HEK293 (cell line): ENCODE data around the gene TPPP3.

Experiments used
- EGR2 ChIP-seq: fragments of 450-650 bp; formaldehyde crosslinking; IDR thresholded peaks from 2 replicates; pipeline ENCODE4 v1.5.1; 2016; ENCODE audit warnings: low read depth, missing biosample characterization, missing genetic modification characterization
- GFI1B ChIP-seq: fragments of 450-650 bp; formaldehyde crosslinking; IDR thresholded peaks from 2 replicates; pipeline ENCODE4 v1.5.1; 2016; ENCODE audit warnings: missing biosample characterization, missing genetic modification characterization
- HOXC10 ChIP-seq: sonication (generic); formaldehyde crosslinking; IDR thresholded peaks from 2 replicates; pipeline ENCODE4 v1.8.1; 2023; ENCODE audit warnings: mild to moderate bottlenecking, missing genetic modification reagents
- MYNN ChIP-seq: fragments of 450-650 bp; formaldehyde crosslinking; IDR thresholded peaks from 2 replicates; pipeline ENCODE4 v1.5.1; 2016; ENCODE audit warnings: missing biosample characterization, missing genetic modification characterization, borderline replicate concordance
- SP7 ChIP-seq: fragments of 450-650 bp; formaldehyde crosslinking; IDR thresholded peaks from 2 replicates; pipeline ENCODE4 v1.5.1; 2016; ENCODE audit warnings: missing biosample characterization, missing genetic modification characterization
- WT1 ChIP-seq: fragments of 450-650 bp; formaldehyde crosslinking; IDR thresholded peaks from 2 replicates; pipeline ENCODE4 v1.5.1; 2016; ENCODE audit warnings: missing biosample characterization, missing genetic modification characterization
- ZEB2 ChIP-seq: fragments of 450-650 bp; formaldehyde crosslinking; IDR thresholded peaks from 2 replicates; pipeline ENCODE4 v1.5.1; 2016; ENCODE audit warnings: missing biosample characterization, missing genetic modification characterization
- ZFP3 ChIP-seq: fragments of 450-650 bp; formaldehyde crosslinking; IDR thresholded peaks from 2 replicates; pipeline ENCODE4 v1.5.1; 2016; ENCODE audit warnings: low read depth, missing biosample characterization, missing genetic modification characterization
- ZFP37 ChIP-seq: fragments of 450-650 bp; formaldehyde crosslinking; IDR thresholded peaks from 2 replicates; pipeline ENCODE4 v1.5.1; 2016; ENCODE audit warnings: missing biosample characterization, missing genetic modification characterization
- ZNF146 ChIP-seq: fragments of 450-650 bp; formaldehyde crosslinking; IDR thresholded peaks from 2 replicates; pipeline ENCODE4 v1.5.1; 2016; ENCODE audit warnings: missing biosample characterization, missing genetic modification characterization
- ZNF174 ChIP-seq: fragments of 450-650 bp; formaldehyde crosslinking; IDR thresholded peaks from 2 replicates; pipeline ENCODE4 v1.5.0; 2017; ENCODE audit warnings: missing biosample characterization, mild to moderate bottlenecking, missing genetic modification characterization
- ZNF19 ChIP-seq: fragments of 450-650 bp; formaldehyde crosslinking; IDR thresholded peaks from 2 replicates; pipeline ENCODE4; 2016; ENCODE audit warnings: missing biosample characterization, missing genetic modification characterization, low read depth
- ZNF23 ChIP-seq: fragments of 450-650 bp; formaldehyde crosslinking; IDR thresholded peaks from 2 replicates; pipeline ENCODE4 v1.5.1; 2016; ENCODE audit warnings: missing biosample characterization, missing genetic modification characterization, borderline replicate concordance
- ZNF239 ChIP-seq: fragments of 450-650 bp; formaldehyde crosslinking; IDR thresholded peaks from 2 replicates; pipeline ENCODE4 v1.5.1; 2016; ENCODE audit warnings: missing biosample characterization, missing genetic modification characterization
- ZNF248 ChIP-seq: fragments of 450-650 bp; formaldehyde crosslinking; IDR thresholded peaks from 2 replicates; pipeline ENCODE4 v1.5.1; 2017; ENCODE audit warnings: missing biosample characterization, missing genetic modification characterization
- ZNF324 ChIP-seq: fragments of 450-650 bp; formaldehyde crosslinking; IDR thresholded peaks from 2 replicates; pipeline ENCODE4 v1.5.1; 2016; ENCODE audit warnings: missing biosample characterization, missing genetic modification characterization
- ZNF354C ChIP-seq: fragments of 450-650 bp; formaldehyde crosslinking; IDR thresholded peaks from 2 replicates; pipeline ENCODE4 v1.5.1; 2016; ENCODE audit warnings: missing biosample characterization, missing genetic modification characterization, low read depth, borderline replicate concordance
- ZNF394 ChIP-seq: fragments of 450-650 bp; formaldehyde crosslinking; IDR thresholded peaks from 2 replicates; pipeline ENCODE4 v1.5.1; 2016; ENCODE audit warnings: missing biosample characterization, missing genetic modification characterization, mild to moderate bottlenecking, moderate library complexity, borderline replicate concordance
- ZNF473 ChIP-seq: fragments of 450-650 bp; formaldehyde crosslinking; IDR thresholded peaks from 2 replicates; pipeline ENCODE4 v1.5.1; 2017; ENCODE audit warnings: missing biosample characterization, missing genetic modification characterization
- ZNF48 ChIP-seq: fragments of 450-650 bp; formaldehyde crosslinking; IDR thresholded peaks from 2 replicates; pipeline ENCODE4 v1.5.1; 2016; ENCODE audit warnings: missing biosample characterization, missing genetic modification characterization
- ZNF571 ChIP-seq: fragments of 450-650 bp; formaldehyde crosslinking; IDR thresholded peaks from 2 replicates; pipeline ENCODE4 v1.5.0; 2017; ENCODE audit warnings: missing biosample characterization, missing genetic modification characterization
- ZNF624 ChIP-seq: fragments of 450-650 bp; formaldehyde crosslinking; IDR thresholded peaks from 2 replicates; pipeline ENCODE4 v1.5.1; 2017; ENCODE audit warnings: missing biosample characterization, missing genetic modification characterization
- ZNF629 ChIP-seq: fragments of 450-650 bp; formaldehyde crosslinking; IDR thresholded peaks from 2 replicates; pipeline ENCODE4 v1.5.1; 2017; ENCODE audit warnings: missing biosample characterization, missing genetic modification characterization
- ZNF664 ChIP-seq: fragments of 450-650 bp; formaldehyde crosslinking; IDR thresholded peaks from 2 replicates; pipeline ENCODE4 v1.5.1; 2016; ENCODE audit warnings: missing biosample characterization, missing genetic modification characterization
- ZNF747 ChIP-seq: fragments of 450-650 bp; formaldehyde crosslinking; IDR thresholded peaks from 2 replicates; pipeline ENCODE4 v1.5.1; 2016; ENCODE audit warnings: missing biosample characterization, missing genetic modification characterization
- ZNF768 ChIP-seq: fragments of 450-650 bp; formaldehyde crosslinking; IDR thresholded peaks from 2 replicates; pipeline ENCODE4 v1.5.1; 2018; ENCODE audit warnings: missing biosample characterization, mild to moderate bottlenecking, missing genetic modification characterization
- ZNF791 ChIP-seq: fragments of 450-650 bp; formaldehyde crosslinking; IDR thresholded peaks from 2 replicates; pipeline ENCODE4 v1.5.1; 2016; ENCODE audit warnings: missing biosample characterization, missing genetic modification characterization
- ZNF792 ChIP-seq: fragments of 450-650 bp; formaldehyde crosslinking; IDR thresholded peaks from 2 replicates; pipeline ENCODE4 v1.5.1; 2016; ENCODE audit warnings: missing biosample characterization, missing genetic modification characterization
- ZSCAN16 ChIP-seq: fragments of 450-650 bp; formaldehyde crosslinking; IDR thresholded peaks from 2 replicates; pipeline ENCODE4 v1.5.1; 2016; ENCODE audit warnings: missing biosample characterization, missing genetic modification characterization
- TF ChIP-seq, protein P1 (sequence below): fragments of 450-650 bp; formaldehyde crosslinking; IDR thresholded peaks from 2 replicates; pipeline ENCODE4 v1.5.1; 2016; ENCODE audit warnings: missing biosample characterization, missing genetic modification characterization
- TF ChIP-seq, protein P2 (sequence below): fragments of 450-650 bp; formaldehyde crosslinking; IDR thresholded peaks from 2 replicates; pipeline ENCODE4 v1.5.1; 2017; ENCODE audit warnings: missing biosample characterization, missing genetic modification characterization
- TF ChIP-seq, protein P3 (sequence below): fragments of 450-650 bp; formaldehyde crosslinking; IDR thresholded peaks from 2 replicates; pipeline ENCODE4 v1.5.1; 2016; ENCODE audit warnings: missing biosample characterization, missing genetic modification characterization
- TF ChIP-seq, protein P4 (sequence below): fragments of 450-650 bp; formaldehyde crosslinking; IDR thresholded peaks from 2 replicates; pipeline ENCODE4 v1.5.1; 2016; ENCODE audit warnings: missing biosample characterization, missing genetic modification characterization, borderline replicate concordance
- TF ChIP-seq, protein P5 (sequence below): fragments of 450-650 bp; formaldehyde crosslinking; IDR thresholded peaks from 2 replicates; pipeline ENCODE4 v1.5.0; 2017; ENCODE audit warnings: missing biosample characterization, missing genetic modification characterization, borderline replicate concordance
- TF ChIP-seq, protein P6 (sequence below): fragments of 450-650 bp; formaldehyde crosslinking; IDR thresholded peaks from 2 replicates; pipeline ENCODE4; 2016; ENCODE audit warnings: missing biosample characterization, missing genetic modification characterization

TPPP3 gene

DNA sequence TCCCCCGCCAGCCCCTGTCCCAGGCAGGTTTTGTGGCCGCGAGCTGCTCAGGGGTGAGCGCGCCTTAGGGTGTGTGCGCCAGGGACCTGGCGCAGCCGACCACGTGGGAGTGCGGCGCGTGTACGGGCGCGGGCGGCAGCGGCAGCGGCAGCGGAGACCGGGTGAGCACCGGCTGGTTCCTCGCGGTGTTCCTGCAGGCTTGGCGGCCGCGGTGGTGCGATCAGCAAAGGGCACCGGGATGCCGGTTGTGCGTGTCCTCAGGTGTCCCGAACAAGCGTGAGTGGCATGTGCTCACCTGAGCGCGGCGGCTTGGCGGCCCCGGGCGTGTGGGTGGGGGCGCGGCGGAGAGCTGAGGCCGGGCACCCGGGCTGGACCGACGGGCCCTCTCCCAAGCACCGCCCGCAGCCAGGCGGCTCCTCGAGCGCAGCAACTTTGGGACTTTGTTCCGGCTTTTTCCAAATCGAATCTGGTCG lies 37.2 kb upstream of the TPPP3 start (continued):
- TF ChIP-seq, protein P1, sequence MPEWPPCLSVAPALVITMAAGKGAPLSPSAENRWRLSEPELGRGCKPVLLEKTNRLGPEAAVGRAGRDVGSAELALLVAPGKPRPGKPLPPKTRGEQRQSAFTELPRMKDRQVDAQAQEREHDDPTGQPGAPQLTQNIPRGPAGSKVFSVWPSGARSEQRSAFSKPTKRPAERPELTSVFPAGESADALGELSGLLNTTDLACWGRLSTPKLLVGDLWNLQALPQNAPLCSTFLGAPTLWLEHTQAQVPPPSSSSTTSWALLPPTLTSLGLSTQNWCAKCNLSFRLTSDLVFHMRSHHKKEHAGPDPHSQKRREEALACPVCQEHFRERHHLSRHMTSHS (tag by site-specific recombination), result no peak
- TF ChIP-seq ZNF19, result no peak
- no peak for TF ChIP-seq ZSCAN16 (tag by site-specific recombination)
- TF ChIP-seq EGR2, result peak; percentile 75
- no peak for TF ChIP-seq ZFP37 (tag by site-specific recombination)
- no peak for TF ChIP-seq ZNF768 (tag by site-specific recombination)
- TF ChIP-seq, protein P2, sequence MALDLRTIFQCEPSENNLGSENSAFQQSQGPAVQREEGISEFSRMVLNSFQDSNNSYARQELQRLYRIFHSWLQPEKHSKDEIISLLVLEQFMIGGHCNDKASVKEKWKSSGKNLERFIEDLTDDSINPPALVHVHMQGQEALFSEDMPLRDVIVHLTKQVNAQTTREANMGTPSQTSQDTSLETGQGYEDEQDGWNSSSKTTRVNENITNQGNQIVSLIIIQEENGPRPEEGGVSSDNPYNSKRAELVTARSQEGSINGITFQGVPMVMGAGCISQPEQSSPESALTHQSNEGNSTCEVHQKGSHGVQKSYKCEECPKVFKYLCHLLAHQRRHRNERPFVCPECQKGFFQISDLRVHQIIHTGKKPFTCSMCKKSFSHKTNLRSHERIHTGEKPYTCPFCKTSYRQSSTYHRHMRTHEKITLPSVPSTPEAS (tag by site-specific recombination), result no peak
- TF ChIP-seq ZNF354C, result no peak
- TF ChIP-seq ZNF248 (tag by site-specific recombination), result no peak
- TF ChIP-seq, protein P3, sequence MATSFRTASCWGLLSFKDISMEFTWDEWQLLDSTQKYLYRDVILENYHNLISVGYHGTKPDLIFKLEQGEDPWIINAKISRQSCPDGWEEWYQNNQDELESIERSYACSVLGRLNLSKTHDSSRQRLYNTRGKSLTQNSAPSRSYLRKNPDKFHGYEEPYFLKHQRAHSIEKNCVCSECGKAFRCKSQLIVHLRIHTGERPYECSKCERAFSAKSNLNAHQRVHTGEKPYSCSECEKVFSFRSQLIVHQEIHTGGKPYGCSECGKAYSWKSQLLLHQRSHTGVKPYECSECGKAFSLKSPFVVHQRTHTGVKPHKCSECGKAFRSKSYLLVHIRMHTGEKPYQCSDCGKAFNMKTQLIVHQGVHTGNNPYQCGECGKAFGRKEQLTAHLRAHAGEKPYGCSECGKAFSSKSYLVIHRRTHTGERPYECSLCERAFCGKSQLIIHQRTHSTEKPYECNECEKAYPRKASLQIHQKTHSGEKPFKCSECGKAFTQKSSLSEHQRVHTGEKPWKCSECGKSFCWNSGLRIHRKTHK, result no peak
- TF ChIP-seq ZEB2 (tag by site-specific recombination), result 0 out of 2 replicates have a peak, but pooled peaks have one; percentile 49
- no peak; the same call in 1 of the 2 replicates for TF ChIP-seq ZNF629
- no peak for TF ChIP-seq ZNF747 (tag by site-specific recombination)
- TF ChIP-seq ZNF146 (tag by site-specific recombination), result no peak
- no peak for TF ChIP-seq WT1
- TF ChIP-seq ZNF239 (tag by site-specific recombination), result no peak
- no peak for TF ChIP-seq ZNF791 (tag by site-specific recombination)
- no peak for TF ChIP-seq ZNF394 (tag by site-specific recombination)
- no peak for TF ChIP-seq ZNF664 (tag by site-specific recombination)
- TF ChIP-seq ZNF23 (tag by site-specific recombination), result no peak
- TF ChIP-seq, protein P4, sequence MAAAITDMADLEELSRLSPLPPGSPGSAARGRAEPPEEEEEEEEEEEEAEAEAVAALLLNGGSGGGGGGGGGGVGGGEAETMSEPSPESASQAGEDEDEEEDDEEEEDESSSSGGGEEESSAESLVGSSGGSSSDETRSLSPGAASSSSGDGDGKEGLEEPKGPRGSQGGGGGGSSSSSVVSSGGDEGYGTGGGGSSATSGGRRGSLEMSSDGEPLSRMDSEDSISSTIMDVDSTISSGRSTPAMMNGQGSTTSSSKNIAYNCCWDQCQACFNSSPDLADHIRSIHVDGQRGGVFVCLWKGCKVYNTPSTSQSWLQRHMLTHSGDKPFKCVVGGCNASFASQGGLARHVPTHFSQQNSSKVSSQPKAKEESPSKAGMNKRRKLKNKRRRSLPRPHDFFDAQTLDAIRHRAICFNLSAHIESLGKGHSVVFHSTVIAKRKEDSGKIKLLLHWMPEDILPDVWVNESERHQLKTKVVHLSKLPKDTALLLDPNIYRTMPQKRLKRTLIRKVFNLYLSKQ (tag by site-specific recombination), result no peak
- TF ChIP-seq ZFP3 (tag by site-specific recombination), result no peak
- no peak for TF ChIP-seq MYNN (tag by site-specific recombination)
- TF ChIP-seq SP7 (tag by site-specific recombination), result peak; percentile 50; the same call in 1 of the 2 replicates
- no peak for TF ChIP-seq ZNF324 (tag by site-specific recombination)
- TF ChIP-seq, protein P5, sequence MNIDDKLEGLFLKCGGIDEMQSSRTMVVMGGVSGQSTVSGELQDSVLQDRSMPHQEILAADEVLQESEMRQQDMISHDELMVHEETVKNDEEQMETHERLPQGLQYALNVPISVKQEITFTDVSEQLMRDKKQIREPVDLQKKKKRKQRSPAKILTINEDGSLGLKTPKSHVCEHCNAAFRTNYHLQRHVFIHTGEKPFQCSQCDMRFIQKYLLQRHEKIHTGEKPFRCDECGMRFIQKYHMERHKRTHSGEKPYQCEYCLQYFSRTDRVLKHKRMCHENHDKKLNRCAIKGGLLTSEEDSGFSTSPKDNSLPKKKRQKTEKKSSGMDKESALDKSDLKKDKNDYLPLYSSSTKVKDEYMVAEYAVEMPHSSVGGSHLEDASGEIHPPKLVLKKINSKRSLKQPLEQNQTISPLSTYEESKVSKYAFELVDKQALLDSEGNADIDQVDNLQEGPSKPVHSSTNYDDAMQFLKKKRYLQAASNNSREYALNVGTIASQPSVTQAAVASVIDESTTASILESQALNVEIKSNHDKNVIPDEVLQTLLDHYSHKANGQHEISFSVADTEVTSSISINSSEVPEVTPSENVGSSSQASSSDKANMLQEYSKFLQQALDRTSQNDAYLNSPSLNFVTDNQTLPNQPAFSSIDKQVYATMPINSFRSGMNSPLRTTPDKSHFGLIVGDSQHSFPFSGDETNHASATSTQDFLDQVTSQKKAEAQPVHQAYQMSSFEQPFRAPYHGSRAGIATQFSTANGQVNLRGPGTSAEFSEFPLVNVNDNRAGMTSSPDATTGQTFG, result no peak
- no peak for TF ChIP-seq ZNF174 (tag by site-specific recombination)
- TF ChIP-seq GFI1B, result no peak
- TF ChIP-seq ZNF48 (tag by site-specific recombination), result no peak
- TF ChIP-seq ZNF571 (tag by site-specific recombination), result no peak
- no peak for TF ChIP-seq ZNF624 (tag by site-specific recombination)
- TF ChIP-seq ZNF473 (tag by site-specific recombination), result no peak
- TF ChIP-seq, protein P6, sequence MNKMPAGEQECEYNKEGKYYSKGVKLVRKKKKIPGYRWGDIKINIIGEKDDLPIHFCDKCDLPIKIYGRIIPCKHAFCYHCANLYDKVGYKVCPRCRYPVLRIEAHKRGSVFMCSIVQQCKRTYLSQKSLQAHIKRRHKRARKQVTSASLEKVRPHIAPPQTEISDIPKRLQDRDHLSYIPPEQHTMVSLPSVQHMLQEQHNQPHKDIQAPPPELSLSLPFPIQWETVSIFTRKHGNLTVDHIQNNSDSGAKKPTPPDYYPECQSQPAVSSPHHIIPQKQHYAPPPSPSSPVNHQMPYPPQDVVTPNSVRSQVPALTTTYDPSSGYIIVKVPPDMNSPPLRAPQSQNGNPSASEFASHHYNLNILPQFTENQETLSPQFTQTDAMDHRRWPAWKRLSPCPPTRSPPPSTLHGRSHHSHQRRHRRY (tag by site-specific recombination), result no peak
- no peak for TF ChIP-seq ZNF792 (tag by site-specific recombination)
- TF ChIP-seq HOXC10 (CRISPR knock-in tag), result no peak
